AG09309 (cell line): ENCODE results near the gene NLGN4X.

ENCODE experiments used
- DNase-seq: peaks from one replicate; pipeline ENCODE4 v3.0.0-alpha.2; 2010; ENCODE audit warnings: low read depth
- H3K4me3 ChIP-seq: 2 replicates; pipeline ENCODE4 v1.5.1; 2011; ENCODE audit warnings: mild to moderate bottlenecking, low read depth, low read length, moderate library complexity; ENCODE audit not compliant: control insufficient read depth
- TF ChIP-seq, protein P1 (sequence below): IDR thresholded peaks from 2 replicates; pipeline ENCODE4 v1.5.1; 2011; ENCODE audit warnings: mild to moderate bottlenecking, low read depth, low read length, inconsistent platforms; ENCODE audit not compliant: insufficient read depth, control insufficient read depth; ENCODE audit errors: missing control alignments

The NLGN4X gene

GRCh38 chrX:6132970-6133369 is 95.7 kb downstream of the NLGN4X start:
- no peak for DNase-seq
- TF ChIP-seq, protein P1, sequence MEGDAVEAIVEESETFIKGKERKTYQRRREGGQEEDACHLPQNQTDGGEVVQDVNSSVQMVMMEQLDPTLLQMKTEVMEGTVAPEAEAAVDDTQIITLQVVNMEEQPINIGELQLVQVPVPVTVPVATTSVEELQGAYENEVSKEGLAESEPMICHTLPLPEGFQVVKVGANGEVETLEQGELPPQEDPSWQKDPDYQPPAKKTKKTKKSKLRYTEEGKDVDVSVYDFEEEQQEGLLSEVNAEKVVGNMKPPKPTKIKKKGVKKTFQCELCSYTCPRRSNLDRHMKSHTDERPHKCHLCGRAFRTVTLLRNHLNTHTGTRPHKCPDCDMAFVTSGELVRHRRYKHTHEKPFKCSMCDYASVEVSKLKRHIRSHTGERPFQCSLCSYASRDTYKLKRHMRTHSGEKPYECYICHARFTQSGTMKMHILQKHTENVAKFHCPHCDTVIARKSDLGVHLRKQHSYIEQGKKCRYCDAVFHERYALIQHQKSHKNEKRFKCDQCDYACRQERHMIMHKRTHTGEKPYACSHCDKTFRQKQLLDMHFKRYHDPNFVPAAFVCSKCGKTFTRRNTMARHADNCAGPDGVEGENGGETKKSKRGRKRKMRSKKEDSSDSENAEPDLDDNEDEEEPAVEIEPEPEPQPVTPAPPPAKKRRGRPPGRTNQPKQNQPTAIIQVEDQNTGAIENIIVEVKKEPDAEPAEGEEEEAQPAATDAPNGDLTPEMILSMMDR: no peak
- no peak overlapping the region for H3K4me3 ChIP-seq

- TF ChIP-seq, protein P1: no peak
- no peak overlapping the region for H3K4me3 ChIP-seq
- DNase-seq: no peak
Observed at GRCh38 chrX:6131287-6131686, 97.4 kb downstream of the NLGN4X start.

DNA sequence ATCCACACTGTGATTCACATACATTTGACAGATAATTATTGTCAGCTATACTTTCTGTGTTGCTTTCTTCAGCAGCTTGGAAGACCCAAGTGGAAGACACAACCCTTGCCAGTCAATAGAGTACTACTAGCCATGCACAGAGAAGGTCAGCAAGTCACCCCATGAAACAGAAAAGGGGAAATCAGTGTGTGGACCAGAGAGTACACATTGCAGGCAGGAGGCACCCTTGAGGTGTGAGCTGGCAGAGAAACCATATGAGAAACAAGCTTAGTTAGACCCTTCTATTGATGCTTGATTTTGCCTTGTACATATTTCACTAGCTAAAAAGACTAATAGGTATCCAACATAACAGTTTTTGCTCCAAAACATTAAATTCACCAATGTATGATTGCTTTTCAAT is 99.5 kb downstream of the NLGN4X start:
- no peak for DNase-seq
- TF ChIP-seq, protein P1: no peak
- no peak overlapping the region for H3K4me3 ChIP-seq

- no peak overlapping the region for H3K4me3 ChIP-seq
- DNase-seq: no peak
- TF ChIP-seq, protein P1: no peak
Observed at GRCh38 chrX:6120329-6120728, 108.3 kb downstream of the NLGN4X start.

DNA sequence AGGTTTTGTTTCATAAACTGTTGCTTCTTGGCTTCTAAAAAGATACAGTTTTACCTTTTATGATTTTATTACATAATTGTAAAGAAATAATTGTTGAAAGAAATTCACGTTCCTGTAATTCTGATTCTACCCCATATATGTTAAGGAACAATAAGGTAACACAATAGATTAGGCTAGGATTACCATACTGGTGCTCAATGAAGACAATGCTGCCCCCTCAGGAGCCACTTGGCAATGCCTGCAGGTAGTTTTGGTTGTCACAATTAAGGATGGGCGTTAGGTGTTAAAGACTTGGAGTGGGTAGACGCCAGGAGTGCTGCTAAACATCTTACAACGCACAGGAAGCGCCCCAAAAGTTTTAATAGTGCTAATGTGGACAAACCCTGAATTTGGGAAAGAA is 133.2 kb downstream of the NLGN4X start:
- H3K4me3 ChIP-seq: no peak overlapping the region
- TF ChIP-seq, protein P1: no peak
- no peak for DNase-seq

DNA sequence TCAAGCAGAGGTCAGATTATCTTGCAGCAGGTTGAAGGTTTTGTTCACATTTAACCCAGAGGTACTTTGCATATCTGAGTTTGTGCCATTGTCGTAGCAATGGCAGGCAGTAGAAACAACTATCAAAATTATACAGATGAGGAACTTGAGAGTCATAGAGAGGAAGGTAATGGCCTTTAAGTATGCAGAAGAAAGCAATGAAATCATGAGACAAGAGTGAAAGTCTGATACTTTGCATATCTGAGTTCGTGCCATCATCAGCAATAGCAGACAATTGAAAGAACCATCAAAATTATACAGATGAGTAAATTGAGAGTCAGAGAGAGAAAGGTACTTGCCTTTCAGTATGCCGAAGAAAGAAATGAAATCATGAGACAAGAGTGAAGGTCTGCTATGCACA is 154.1 kb downstream of the NLGN4X start:
- no peak overlapping the region for H3K4me3 ChIP-seq
- TF ChIP-seq, protein P1: no peak
- no peak for DNase-seq

DNA sequence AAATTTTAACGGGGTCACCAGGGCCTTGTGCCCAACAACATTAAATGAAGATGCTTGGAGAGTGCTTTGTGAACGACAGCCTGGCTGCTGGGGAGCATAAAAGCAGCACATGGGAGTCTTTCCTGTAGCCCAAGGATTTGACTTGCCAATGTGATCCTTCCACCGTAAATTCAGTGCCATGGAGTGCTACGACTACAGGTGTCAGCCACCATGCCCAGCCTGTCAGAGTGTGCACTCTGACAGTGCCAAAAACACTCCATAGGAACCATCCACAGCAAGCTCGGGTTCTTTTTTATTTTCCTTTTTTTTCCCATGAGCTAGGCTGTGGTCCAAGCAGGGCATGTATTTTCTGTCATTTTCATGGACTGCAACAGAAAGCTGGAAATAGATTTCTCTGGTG is 156.9 kb downstream of the NLGN4X start:
- no peak overlapping the region for H3K4me3 ChIP-seq
- TF ChIP-seq, protein P1: no peak
- DNase-seq: no peak
